ENCODE measurements around the gene CEP83.

CEP83 gene

GRCh38 chr12:94272280-94272679, 187.4 kb downstream of the CEP83 start:
- no peak for DNase-seq (ENCODE audit: low read depth)
- TF ChIP-seq CTCF (IDR thresholded peaks at IDR 0.05; ENCODE audit: low read length, missing control alignments) = no peak
- no peak overlapping the region for H3K4me3 ChIP-seq (replicated peaks; ENCODE audit: low read depth, low read length)

- TF ChIP-seq CTCF (IDR thresholded peaks at IDR 0.05; ENCODE audit: low read length, missing control alignments) = no peak
- no peak for DNase-seq (ENCODE audit: low read depth)
- no peak overlapping the region for H3K4me3 ChIP-seq (replicated peaks; ENCODE audit: low read depth, low read length)
Measured at GRCh38 chr12:94271351-94271750, 188.3 kb downstream of the CEP83 start.

GRCh38 chr12:94269316-94269999, 190.2 kb downstream of the CEP83 start:
- no peak overlapping the region for H3K4me3 ChIP-seq (replicated peaks; ENCODE audit: low read depth, low read length)
- DNase-seq (ENCODE audit: low read depth) = no peak
- TF ChIP-seq CTCF (IDR thresholded peaks at IDR 0.05; ENCODE audit: low read length, missing control alignments) = no peak

GRCh38 chr12:94267921-94268471, 191.7 kb downstream of the CEP83 start:
- TF ChIP-seq CTCF (IDR thresholded peaks at IDR 0.05; ENCODE audit: low read length, missing control alignments) = no peak
- DNase-seq (ENCODE audit: low read depth) = no peak
- no peak overlapping the region for H3K4me3 ChIP-seq (replicated peaks; ENCODE audit: low read depth, low read length)

- no peak for DNase-seq (ENCODE audit: low read depth)
- H3K4me3 ChIP-seq (replicated peaks; ENCODE audit: low read depth, low read length) = no peak overlapping the region
- TF ChIP-seq CTCF (IDR thresholded peaks at IDR 0.05; ENCODE audit: low read length, missing control alignments) = no peak
Measured at GRCh38 chr12:94267537-94267872, 192.2 kb downstream of the CEP83 start.

- DNase-seq (ENCODE audit: low read depth) = no peak
- no peak overlapping the region for H3K4me3 ChIP-seq (replicated peaks; ENCODE audit: low read depth, low read length)
- TF ChIP-seq CTCF (IDR thresholded peaks at IDR 0.05; ENCODE audit: low read length, missing control alignments) = no peak
Measured at GRCh38 chr12:94266796-94267536, 192.7 kb downstream of the CEP83 start.
